Esophagus mucosa (tissue), 1 donor: ENCODE data around the gene RAB19. TPM values are rescaled to one million over a fixed set of nuclear protein-coding genes. Genes with fewer than 3 reads are reported as not detected.
"Not testable (repeated sequence)": the region's sequence is repeated elsewhere in the genome, so short reads cannot be mapped to it uniquely, and the experiment has no call there.

Source experiments
- ATAC-seq: fragments of 200-7000 bp; cut with Tn5 transposase; one replicate; pipeline ENCODE4 v1.9.1; 2020
- total RNA-seq: library from RNA; stranded (reverse); gene quantifications from one replicate; pipeline ENCODE4 v1.2.4, GENCODE V29; 2023
- donor health status: DM: yes; HTN: yes; CAD: no.

Gene RAB19
- total RNA-seq, 1 donor from 2014 or later, result 0.20 TPM

- ATAC-seq, result not testable (repeated sequence)
Observed at GRCh38 chr7:140453785-140454656, 50.2 kb downstream of the RAB19 start.

DNA sequence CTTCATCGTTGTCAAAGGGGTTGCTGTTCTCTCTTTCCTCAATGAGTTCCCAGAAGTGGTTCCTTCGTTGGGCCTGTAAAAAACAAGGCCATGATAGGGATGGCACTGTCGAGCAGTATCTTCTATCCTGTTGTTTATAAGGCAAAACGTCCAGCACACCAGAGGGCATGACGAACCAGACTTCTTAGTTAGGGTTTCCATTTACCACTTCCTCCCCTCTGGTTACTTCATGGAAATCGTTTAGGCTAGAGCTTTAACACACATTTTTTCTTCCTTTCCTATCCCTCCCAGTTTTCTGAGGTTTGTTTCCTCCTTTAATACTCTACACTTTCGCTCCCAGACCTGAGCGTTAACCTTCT is 50.8 kb downstream of the RAB19 start:
- no peak for ATAC-seq

DNA sequence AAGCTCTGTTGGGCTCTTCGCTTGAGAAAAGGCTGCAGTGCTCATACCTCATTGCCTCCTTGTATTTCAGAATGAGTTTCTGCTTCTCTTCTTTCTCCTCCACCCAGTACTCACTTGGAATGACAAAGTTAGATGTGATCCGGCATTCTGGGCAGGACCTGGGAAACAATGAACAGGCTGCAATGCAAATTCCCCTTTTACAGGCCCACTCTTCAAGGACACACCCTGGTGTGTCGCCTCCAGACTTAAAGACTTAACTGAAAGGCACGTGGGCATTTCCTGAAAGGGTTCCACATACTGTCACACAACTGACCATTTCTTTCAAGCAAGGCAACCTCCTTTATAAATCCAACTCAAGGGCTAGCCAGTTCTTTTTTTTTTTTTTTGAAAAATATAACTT is 51.9 kb downstream of the RAB19 start:
- ATAC-seq, result no peak

DNA sequence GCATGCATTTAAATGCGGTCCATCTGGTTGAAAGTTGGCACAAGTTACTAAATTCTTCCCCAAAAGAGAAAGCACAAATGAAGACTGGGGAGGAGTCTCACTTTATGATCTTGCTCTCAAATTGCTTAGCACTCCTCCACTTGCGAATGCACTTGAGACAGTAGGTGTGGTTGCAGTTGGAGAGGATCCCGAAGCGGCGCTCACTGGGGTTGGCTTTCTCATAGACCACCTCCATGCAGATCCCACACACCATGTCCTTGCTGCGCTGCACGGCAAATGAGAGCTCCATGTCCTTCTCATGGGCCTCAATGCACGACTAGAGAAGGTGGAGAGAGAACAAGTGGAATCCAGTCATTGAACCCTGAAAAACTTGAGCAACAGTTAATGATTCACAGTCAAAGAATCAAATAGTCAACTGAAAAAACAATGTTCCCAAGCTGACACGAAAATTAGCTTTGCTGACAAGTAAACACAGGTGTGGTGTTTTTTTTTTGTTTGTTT is 52.7 kb downstream of the RAB19 start:
- ATAC-seq, result no peak

DNA sequence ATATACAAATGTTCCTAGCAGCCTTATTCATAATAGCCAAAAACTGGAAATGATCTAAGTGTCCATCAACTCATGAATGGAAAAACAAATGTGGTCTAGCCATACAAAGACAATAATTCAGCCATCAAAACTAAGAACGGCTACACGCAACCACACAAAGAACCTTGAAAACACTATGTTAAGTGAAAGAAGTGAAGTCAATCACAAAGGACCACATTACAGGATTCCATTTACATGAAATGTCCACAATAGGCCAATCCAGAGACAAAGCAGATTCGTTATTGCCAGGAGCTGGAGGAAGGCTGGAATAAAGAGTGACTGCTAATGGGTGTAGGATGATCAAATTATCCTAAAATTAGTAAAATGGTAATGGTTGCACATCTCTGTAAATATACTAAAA is 54.3 kb downstream of the RAB19 start:
- ATAC-seq, result no peak

GRCh38 chr7:140458916-140459315 is 55.1 kb downstream of the RAB19 start:
- ATAC-seq, result no peak

- no peak for ATAC-seq
Observed at GRCh38 chr7:140463111-140463510, 59.3 kb downstream of the RAB19 start.

- ATAC-seq, result no peak
Observed at GRCh38 chr7:140475747-140476333, 72.0 kb downstream of the RAB19 start.

DNA sequence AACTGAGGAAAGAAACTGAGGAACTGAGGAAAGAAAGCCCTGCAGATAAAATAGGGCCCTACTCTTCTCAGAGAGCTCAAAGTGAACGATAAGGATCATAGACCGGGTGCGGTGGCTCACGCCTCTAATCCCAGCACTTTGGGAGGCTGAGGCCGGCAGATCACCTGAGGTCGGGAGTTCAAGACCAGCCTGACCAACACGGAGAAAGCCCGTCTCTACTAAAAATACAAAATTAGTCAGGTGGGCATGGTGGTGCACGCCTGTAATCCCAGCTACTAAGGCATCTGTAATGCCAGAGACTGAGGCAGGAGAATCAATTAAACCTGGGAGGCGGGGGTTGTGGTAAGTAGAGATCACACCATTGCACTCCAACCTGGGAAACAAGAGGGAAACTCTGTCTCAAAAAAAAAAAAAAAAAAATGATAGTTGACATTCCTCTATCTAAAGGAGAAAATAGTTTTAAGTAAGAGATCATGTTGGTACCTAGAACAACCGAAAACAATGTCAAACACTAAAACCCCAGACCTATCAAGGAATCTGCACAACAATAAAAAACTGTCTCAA is 72.9 kb downstream of the RAB19 start:
- no peak for ATAC-seq

Other genes with a start within 250 kb of the RAB19 start
- gene KDM7A, start 227.1 kb upstream of the RAB19 start, total RNA-seq, result 22.3 TPM
- 14.4 TPM for gene SLC37A3, start 5.5 kb upstream of the RAB19 start, total RNA-seq
- gene MKRN1, start 75.4 kb downstream of the RAB19 start, total RNA-seq, result 65.5 TPM
- gene DENND2A, start 236.8 kb downstream of the RAB19 start, total RNA-seq, result 1.0 TPM